IMR-90 (cell line): ENCODE data around the gene TCF3. TPM values are rescaled to one million over a fixed set of nuclear protein-coding genes. Genes with fewer than 3 reads are reported as not detected.
"Not testable (repeated sequence)": the region's sequence is repeated elsewhere in the genome, so short reads cannot be mapped to it uniquely, and the experiment has no call there.

Experiments used
- ATAC-seq: fragments of 200-7000 bp; cut with Tn5 transposase; 2 replicates; pipeline ENCODE4 v1.9.1; 2020; ENCODE audit warnings: low read depth, mild to moderate bottlenecking, moderate library complexity
- BruUV-seq: library from RNA; stranded (reverse); fragments of 400-500 nt; replicated peaks from 2 replicates; lab custom pipeline; 2021; lab: Mats Ljungman, UMichigan
- CTCF ChIA-PET: fragments of 300-600 bp; formaldehyde crosslinking; extraction: SDS; loops from one replicate; lab custom pipeline; 2021; ENCODE audit warnings: antibody characterized with exemption; lab: Yijun Ruan, JAX
- POLR2A ChIA-PET: fragments of 300-600 bp; sonication (Branson Sonifier 250); formaldehyde crosslinking; loops from one replicate; lab custom pipeline; 2022; ENCODE audit warnings: antibody characterized with exemption; ENCODE audit not compliant: unreplicated experiment; lab: Charles Lee
- DNase-seq: peaks from one replicate; pipeline ENCODE4 v3.0.0; 2013
- H2AFZ ChIP-seq: replicated peaks from 2 replicates; pipeline ENCODE3; 2013; ENCODE audit warnings: low read length, mild to moderate bottlenecking; ENCODE audit not compliant: poor library complexity
- H2AK5ac ChIP-seq: 2 replicates; pipeline ENCODE4 v1.6.1; 2013; ENCODE audit warnings: low read depth, low read length, inconsistent platforms
- H2AK9ac ChIP-seq: replicated peaks from 2 replicates; pipeline ENCODE3; 2013; ENCODE audit warnings: mild to moderate bottlenecking, low read depth, low read length, moderate library complexity; ENCODE audit not compliant: poor library complexity
- H2BK120ac ChIP-seq: 2 replicates; pipeline ENCODE4 v1.6.1; 2013; ENCODE audit warnings: low read depth, low read length, inconsistent platforms
- H2BK15ac ChIP-seq: 3 replicates; pipeline ENCODE4 v1.6.1; 2013; ENCODE audit warnings: low read depth, low read length, inconsistent platforms
- H2BK20ac ChIP-seq: 2 replicates; pipeline ENCODE4 v1.6.1; 2013; ENCODE audit warnings: low read depth, mild to moderate bottlenecking, inconsistent platforms, low read length, moderate library complexity
- H2BK5ac ChIP-seq: 2 replicates; pipeline ENCODE4 v1.6.1; 2013; ENCODE audit warnings: mild to moderate bottlenecking, low read depth, low read length, inconsistent platforms; ENCODE audit not compliant: poor library complexity, severe bottlenecking
- H3K14ac ChIP-seq: replicated peaks from 2 replicates; pipeline ENCODE4 v1.6.1; 2013; ENCODE audit warnings: low read depth, low read length, inconsistent platforms
- H3K18ac ChIP-seq: 2 replicates; pipeline ENCODE4 v1.6.1; 2013; ENCODE audit warnings: low read depth, low read length, control low read depth
- H3K23ac ChIP-seq: 2 replicates; pipeline ENCODE4 v1.6.1; 2013; ENCODE audit warnings: low read depth, low read length, inconsistent platforms
- H3K27ac ChIP-seq: 2 replicates; pipeline ENCODE4 v1.5.1; 2013; ENCODE audit warnings: mild to moderate bottlenecking, control low read depth, low read length; ENCODE audit not compliant: insufficient read depth
- H3K27me3 ChIP-seq: 2 replicates; pipeline ENCODE4 v1.6.1; 2013; ENCODE audit warnings: low read length; ENCODE audit not compliant: control insufficient read depth, insufficient read depth
- H3K36me3 ChIP-seq: 2 replicates; pipeline ENCODE4 v1.6.1; 2013; ENCODE audit warnings: low read length, mixed read lengths; ENCODE audit not compliant: control insufficient read depth, insufficient read depth
- H3K4ac ChIP-seq: 2 replicates; pipeline ENCODE4 v1.6.1; 2013; ENCODE audit warnings: low read depth, low read length, inconsistent platforms
- H3K4me1 ChIP-seq: 2 replicates; pipeline ENCODE4 v1.6.1; 2013; ENCODE audit warnings: low read length, mixed read lengths; ENCODE audit not compliant: control insufficient read depth, insufficient read depth
- H3K4me2 ChIP-seq: 2 replicates; pipeline ENCODE4 v1.6.1; 2013; ENCODE audit warnings: low read depth, mild to moderate bottlenecking, control low read depth, low read length, moderate library complexity
- H3K4me3 ChIP-seq: 2 replicates; pipeline ENCODE4 v1.5.1; 2013; ENCODE audit warnings: low read depth, mild to moderate bottlenecking, control low read depth, low read length, moderate library complexity; ENCODE audit not compliant: insufficient read depth
- H3K56ac ChIP-seq: 2 replicates; pipeline ENCODE4 v1.6.1; 2013; ENCODE audit warnings: low read length, inconsistent platforms; ENCODE audit not compliant: insufficient read depth; ENCODE audit errors: extremely low read depth
- H3K79me1 ChIP-seq, 2 experiments: 2 replicates each; pipeline ENCODE4 v1.6.1; 2013; ENCODE audit warnings: low read length in 2 of 2, inconsistent platforms in 1 of 2, low read depth in 1 of 2
- H3K9ac ChIP-seq: 2 replicates; pipeline ENCODE4 v1.6.1; 2013; ENCODE audit warnings: low read depth, low read length, control low read depth
- H3K9me1 ChIP-seq: 2 replicates; pipeline ENCODE4 v1.6.1; 2013; ENCODE audit warnings: low read length, inconsistent platforms; ENCODE audit not compliant: insufficient read depth
- H3K9me3 ChIP-seq: 2 replicates; pipeline ENCODE4 v1.6.1; 2013; ENCODE audit warnings: low read length; ENCODE audit not compliant: control insufficient read depth, insufficient read depth
- H4K20me1 ChIP-seq: 2 replicates; pipeline ENCODE4 v1.6.1; 2013; ENCODE audit warnings: low read length, inconsistent platforms; ENCODE audit not compliant: insufficient read depth
- H4K5ac ChIP-seq: 2 replicates; pipeline ENCODE4 v1.6.1; 2013; ENCODE audit warnings: mild to moderate bottlenecking, low read depth, low read length, control low read depth
- H4K8ac ChIP-seq, 2 experiments: 2 replicates each; pipeline ENCODE4 v1.6.1; 2013; ENCODE audit warnings: low read depth in 2 of 2, low read length in 2 of 2, control low read depth in 1 of 2, inconsistent platforms in 1 of 2
- H4K91ac ChIP-seq: 2 replicates; pipeline ENCODE4 v1.6.1; 2013; ENCODE audit warnings: low read depth, low read length, inconsistent platforms; ENCODE audit not compliant: insufficient read depth
- BHLHE40 ChIP-seq: fragments of 150-350 bp; IDR thresholded peaks from 2 replicates; pipeline ENCODE4 v1.6.1; 2016; ENCODE audit warnings: mild to moderate bottlenecking, low read depth, low read length
- CEBPB ChIP-seq: IDR thresholded peaks from 2 replicates; pipeline ENCODE4 v1.6.1; 2012; ENCODE audit warnings: low read depth, low read length, improper control_type of control experiment
- ELK1 ChIP-seq: fragments of 150-350 bp; IDR thresholded peaks from 2 replicates; pipeline ENCODE4 v1.6.1; 2016; ENCODE audit warnings: low read depth, mild to moderate bottlenecking, low read length, moderate library complexity, borderline replicate concordance
- MAZ ChIP-seq: IDR thresholded peaks from 2 replicates; pipeline ENCODE4 v1.6.1; 2012; ENCODE audit warnings: low read depth, mild to moderate bottlenecking, low read length, improper control_type of control experiment, moderate library complexity, borderline replicate concordance
- POLR2A ChIP-seq: IDR thresholded peaks from 2 replicates; pipeline ENCODE4 v1.6.1; 2012; ENCODE audit warnings: mild to moderate bottlenecking, low read depth, low read length
- RAD21 ChIP-seq: IDR thresholded peaks from 2 replicates; pipeline ENCODE4 v1.6.1; 2012; ENCODE audit warnings: low read length, improper control_type of control experiment
- RFX5 ChIP-seq: IDR thresholded peaks from 2 replicates; pipeline ENCODE4 v1.8.0; 2012; ENCODE audit warnings: low read depth, mild to moderate bottlenecking, low read length, moderate library complexity
- SMC3 ChIP-seq: fragments of 150-350 bp; IDR thresholded peaks from 2 replicates; pipeline ENCODE4 v1.6.1; 2016; ENCODE audit warnings: low read depth, mild to moderate bottlenecking, antibody characterized with exemption, low read length, moderate library complexity
- USF2 ChIP-seq: fragments of 150-350 bp; IDR thresholded peaks from 2 replicates; pipeline ENCODE4 v1.6.1; 2017; ENCODE audit warnings: mild to moderate bottlenecking, antibody characterized with exemption, low read length, low read depth
- WGBS, 2 experiments: methylation state at CpG; one replicate each; pipeline versions ENCODE4 v1.1.5 to v1.1.7; 2013; ENCODE audit warnings: missing lambda C conversion rate in 2 of 2; ENCODE audit not compliant: insufficient read length in 1 of 2; ENCODE audit errors: extremely low coverage in 2 of 2; 5-methylcytosine and 5-hydroxymethylcytosine counted together
- dilution Hi-C: fragments of 300-500 bp; cut with HindIII; formaldehyde crosslinking; loops from one replicate; pipeline ENCODE4 v1.14.3; 2018; ENCODE audit warnings: low sequenced_read_pairs; ENCODE audit not compliant: unreplicated experiment
- in situ Hi-C: fragments of 300-500 bp; cut with MboI; formaldehyde crosslinking; loops from 3 replicates; pipeline ENCODE4 v1.14.3; 2019; ENCODE audit warnings: low sequenced_read_pairs, inconsistent platforms, mixed read lengths
- intact Hi-C: fragments of 100-400 bp; cut with micrococcal nuclease; formaldehyde crosslinking; loops from 2 replicates; pipeline ENCODE4 v1.10.0; 2022
- polyA plus RNA-seq, 3 experiments: library from polyadenylated mRNA; depleted of rRNA; stranded (reverse); fragments of >200 nt; gene quantifications; 2 replicates each; pipeline ENCODE4 v1.2.3, GENCODE V29; 2012; ENCODE audit warnings: low replicate concordance in 1 of 3
- total RNA-seq: library from RNA; depleted of rRNA; stranded (reverse); fragments of >200 nt; gene quantifications from 2 replicates; pipeline ENCODE4 v1.2.3, GENCODE V29; 2012

Gene TCF3
- total and polyA plus RNA-seq, 2 of the 4 experiments (the other 2 are of a cell fraction) = 29.9 to 127 TPM

GRCh38 chr19:1698636-1699035, 46.2 kb upstream of the TCF3 start:
- H2AFZ ChIP-seq = no peak overlapping the region
- H2BK120ac ChIP-seq = no peak overlapping the region
- no peak overlapping the region for H2BK20ac ChIP-seq
- no peak overlapping the region for H3K27ac ChIP-seq
- H3K14ac ChIP-seq = no peak overlapping the region
- 86% methylated on average over 6 of the region's 26 CpGs; no CpG with 5 or more reads in 1 of the 2 experiments for WGBS, 2 experiments
- DNase-seq = no peak
- H3K36me3 ChIP-seq = no peaks in the 10 kb centered on the region
- no peaks in the 10 kb centered on the region for H3K79me1 ChIP-seq
- H3K4me2 ChIP-seq = no peak overlapping the region
- H3K4ac ChIP-seq = no peak overlapping the region
- no peak overlapping the region for H4K8ac ChIP-seq
- H2BK5ac ChIP-seq = no peak overlapping the region
- dilution Hi-C loops (no loop called here), intact Hi-C loops (no loop called here), in situ Hi-C loops (no loop called here)
- H3K4me1 ChIP-seq = no peaks in the 10 kb centered on the region
- ATAC-seq = no peak
- no peaks in the 10 kb centered on the region for H3K9me1 ChIP-seq
- no peak overlapping the region for H4K5ac ChIP-seq
- no peaks in the 10 kb centered on the region for H4K20me1 ChIP-seq
- H3K9ac ChIP-seq = no peak overlapping the region
- H3K18ac ChIP-seq = no peak overlapping the region
- BruUV-seq = no TSS peak
- no peak overlapping the region for H2AK5ac ChIP-seq
- H2AK9ac ChIP-seq = no peak overlapping the region
- TF ChIP-seq BHLHE40 (no peak), RAD21 (no peak), USF2 (no peak), MAZ (no peak), SMC3 (no peak), CEBPB (no peak), ELK1 (no peak), RFX5 (no peak), POLR2A (no peak)
- H3K4me3 ChIP-seq = no peak overlapping the region
- H3K27me3 ChIP-seq = peaks cover 31% of the 10 kb centered on the region
- H4K91ac ChIP-seq = no peak overlapping the region
- peaks cover 7% of the 10 kb centered on the region for H3K9me3 ChIP-seq
- no peak overlapping the region for H3K23ac ChIP-seq
- no peak overlapping the region for H2BK15ac ChIP-seq
- H3K56ac ChIP-seq = no peak overlapping the region
- POLR2A ChIA-PET = no interaction called here
- CTCF ChIA-PET = no interaction called here

- H2AK5ac ChIP-seq, ATAC-seq, H4K5ac ChIP-seq, H3K27ac ChIP-seq, H3K36me3 ChIP-seq, CTCF ChIA-PET, H3K4me2 ChIP-seq, H3K56ac ChIP-seq, H2AK9ac ChIP-seq, H2BK120ac ChIP-seq, H2BK5ac ChIP-seq, in situ Hi-C loops, H3K23ac ChIP-seq, H3K9me1 ChIP-seq, H3K14ac ChIP-seq, H3K4me1 ChIP-seq, H4K20me1 ChIP-seq, dilution Hi-C loops, BruUV-seq, H2AFZ ChIP-seq, H3K79me1 ChIP-seq, intact Hi-C loops, H3K4ac ChIP-seq, DNase-seq, POLR2A ChIA-PET, H4K91ac ChIP-seq, H3K9me3 ChIP-seq, H3K4me3 ChIP-seq, H2BK20ac ChIP-seq, H4K8ac ChIP-seq, H3K18ac ChIP-seq, H2BK15ac ChIP-seq, H3K9ac ChIP-seq: not testable (repeated sequence)
- peaks cover 41% of the 10 kb centered on the region for H3K27me3 ChIP-seq
- WGBS, 2 experiments = no CpG with 5 or more reads among the region's 12 CpGs
Measured at GRCh38 chr19:1695481-1695880, 43.1 kb upstream of the TCF3 start.
